Keratinocyte (primary cell): ENCODE results near the gene HEMK1.

Experiments
- EZH2 ChIP-seq: IDR thresholded peaks from one replicate; pipeline ENCODE4 v1.6.1; 2012; ENCODE audit warnings: inconsistent platforms, mild to moderate bottlenecking, low read length, moderate library complexity
- TF ChIP-seq, protein P1 (sequence below), 3 experiments: IDR thresholded peaks in 1 of 3; conservative IDR thresholded peaks in 1 of 3; optimal IDR thresholded peaks in 1 of 3; 2 replicates in 2 of 3; 3 replicates in 1 of 3; pipeline versions ENCODE3 to v1.5.1; 2011; ENCODE audit warnings: low read length in 3 of 3, mild to moderate bottlenecking in 3 of 3, moderate library complexity in 2 of 3, control low read depth in 1 of 3, inconsistent platforms in 1 of 3; ENCODE audit not compliant: insufficient read depth in 2 of 3; ENCODE audit errors: extremely low read depth in 1 of 3

DNA sequence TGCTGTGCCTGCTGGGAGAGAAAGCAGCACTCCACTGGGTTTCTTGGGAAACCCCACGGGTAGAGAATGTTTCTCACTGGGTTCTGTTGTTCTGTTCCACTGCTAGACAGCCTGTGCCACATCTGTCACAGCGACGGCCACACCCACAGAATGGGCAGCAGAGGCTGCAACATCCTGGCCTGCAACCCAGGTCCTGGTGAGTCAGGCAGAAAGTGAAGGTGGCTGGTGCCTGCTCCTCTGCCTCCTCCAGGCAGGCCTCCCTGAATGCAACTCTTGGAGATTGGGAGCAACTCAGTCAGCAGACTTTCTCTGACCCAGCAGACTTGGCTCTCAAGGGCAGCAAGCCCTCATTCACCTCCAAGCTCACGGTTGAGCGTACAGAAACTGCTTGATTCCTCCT is 14.8 kb upstream of the HEMK1 start:
- TF ChIP-seq, protein P1, sequence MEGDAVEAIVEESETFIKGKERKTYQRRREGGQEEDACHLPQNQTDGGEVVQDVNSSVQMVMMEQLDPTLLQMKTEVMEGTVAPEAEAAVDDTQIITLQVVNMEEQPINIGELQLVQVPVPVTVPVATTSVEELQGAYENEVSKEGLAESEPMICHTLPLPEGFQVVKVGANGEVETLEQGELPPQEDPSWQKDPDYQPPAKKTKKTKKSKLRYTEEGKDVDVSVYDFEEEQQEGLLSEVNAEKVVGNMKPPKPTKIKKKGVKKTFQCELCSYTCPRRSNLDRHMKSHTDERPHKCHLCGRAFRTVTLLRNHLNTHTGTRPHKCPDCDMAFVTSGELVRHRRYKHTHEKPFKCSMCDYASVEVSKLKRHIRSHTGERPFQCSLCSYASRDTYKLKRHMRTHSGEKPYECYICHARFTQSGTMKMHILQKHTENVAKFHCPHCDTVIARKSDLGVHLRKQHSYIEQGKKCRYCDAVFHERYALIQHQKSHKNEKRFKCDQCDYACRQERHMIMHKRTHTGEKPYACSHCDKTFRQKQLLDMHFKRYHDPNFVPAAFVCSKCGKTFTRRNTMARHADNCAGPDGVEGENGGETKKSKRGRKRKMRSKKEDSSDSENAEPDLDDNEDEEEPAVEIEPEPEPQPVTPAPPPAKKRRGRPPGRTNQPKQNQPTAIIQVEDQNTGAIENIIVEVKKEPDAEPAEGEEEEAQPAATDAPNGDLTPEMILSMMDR (optimal IDR thresholded peaks at IDR 0.05 in 1 of 3, IDR thresholded peaks at IDR 0.05 in 1 of 3, conservative IDR thresholded peaks at IDR 0.05 in 1 of 3; ENCODE audit: extremely low read depth in 1 of 3, insufficient read depth in 2 of 3, low read length in 3 of 3): no peak
- no peak for TF ChIP-seq EZH2
